Neural progenitor cell (in vitro differentiated cells): ENCODE measurements around the gene WDPCP. TPM values are rescaled to one million over a fixed set of nuclear protein-coding genes. Genes with fewer than 3 reads are reported as not detected.

ENCODE experiments used
- DNase-seq: peaks from one replicate; pipeline ENCODE4 v3.0.0-alpha.2; 2016; ENCODE audit warnings: low spot score
- H2AFZ ChIP-seq: fragments of 200-600 bp; sonication (generic); replicated peaks from 2 replicates; pipeline ENCODE4 v1.6.1; 2016; ENCODE audit warnings: antibody characterized with exemption
- H3F3A ChIP-seq: fragments of 200-600 bp; sonication (generic); 2 replicates; pipeline ENCODE4 v1.6.1; 2016; ENCODE audit warnings: antibody characterized with exemption, low read depth
- H3K27ac ChIP-seq: fragments of 200-600 bp; sonication (generic); 2 replicates; pipeline ENCODE4 v1.5.1; 2016; ENCODE audit warnings: mild to moderate bottlenecking
- H3K27me3 ChIP-seq: fragments of 200-600 bp; sonication (generic); 2 replicates; pipeline ENCODE4 v1.6.1; 2016; ENCODE audit warnings: mild to moderate bottlenecking, moderate library complexity
- H3K36me3 ChIP-seq: fragments of 200-600 bp; sonication (generic); 2 replicates; pipeline ENCODE4 v1.5.1; 2016
- H3K4me1 ChIP-seq: fragments of 200-600 bp; sonication (generic); 2 replicates; pipeline ENCODE4 v1.6.1; 2016; ENCODE audit warnings: mixed run types
- H3K4me2 ChIP-seq: fragments of 200-600 bp; sonication (generic); 2 replicates; pipeline ENCODE4 v1.6.1; 2016
- H3K4me3 ChIP-seq: fragments of 200-600 bp; sonication (generic); 2 replicates; pipeline ENCODE4 v1.5.1; 2016
- H3K79me2 ChIP-seq: fragments of 200-600 bp; sonication (generic); 2 replicates; pipeline ENCODE4 v1.6.1; 2016; ENCODE audit warnings: low read depth
- H3K9ac ChIP-seq: fragments of 200-600 bp; sonication (generic); 2 replicates; pipeline ENCODE4 v1.6.1; 2016
- H3K9me3 ChIP-seq: fragments of 200-600 bp; sonication (generic); 2 replicates; pipeline ENCODE4 v1.5.1; 2016; ENCODE audit warnings: low read depth
- H4K20me1 ChIP-seq: fragments of 200-600 bp; sonication (generic); 2 replicates; pipeline ENCODE4 v1.6.1; 2016; ENCODE audit warnings: low read depth
- H3K27ac Mint-ChIP-seq: 3 replicates; pipeline ENCODE4 v1.8.0; 2021; ENCODE audit warnings: mixed read lengths
- H3K27me3 Mint-ChIP-seq: 2 replicates; pipeline ENCODE4 v1.8.0; 2022; ENCODE audit warnings: low read depth, mild to moderate bottlenecking, inconsistent platforms, moderate library complexity, mixed read lengths; ENCODE audit not compliant: insufficient read depth
- H3K36me3 Mint-ChIP-seq: 3 replicates; pipeline ENCODE4 v1.8.0; 2021; ENCODE audit warnings: mixed read lengths
- H3K4me1 Mint-ChIP-seq: 3 replicates; pipeline ENCODE4 v1.8.0; 2021; ENCODE audit warnings: mixed read lengths
- H3K4me3 Mint-ChIP-seq: 3 replicates; pipeline ENCODE4 v1.8.0; 2021; ENCODE audit warnings: mild to moderate bottlenecking, moderate library complexity, mixed read lengths
- H3K9me3 Mint-ChIP-seq: 3 replicates; pipeline ENCODE4 v1.8.0; 2020; ENCODE audit warnings: mixed read lengths
- CTCF ChIP-seq: fragments of 200-600 bp; sonication (generic); IDR thresholded peaks from 2 replicates; pipeline ENCODE4 v1.5.1; 2017; ENCODE audit warnings: antibody characterized with exemption, mild to moderate bottlenecking
- EZH2 ChIP-seq: fragments of 200-600 bp; sonication (generic); IDR thresholded peaks from 2 replicates; pipeline ENCODE4 v1.6.1; 2017; ENCODE audit warnings: antibody characterized with exemption, mild to moderate bottlenecking, moderate library complexity
- EZH2phosphoT487 ChIP-seq: fragments of 200-600 bp; sonication (generic); IDR thresholded peaks from 2 replicates; pipeline ENCODE4 v1.6.1; 2017; ENCODE audit warnings: antibody characterized with exemption
- total RNA-seq: library from RNA; depleted of rRNA; stranded (reverse); fragments of >200 nt; gene quantifications from 2 replicates; pipeline ENCODE4 v1.2.3, GENCODE V29; 2015; ENCODE audit warnings: low replicate concordance

WDPCP gene
- total RNA-seq, 1 donor from 2014 or later: 11.4 TPM

GRCh38 chr2:63399156-63399555 lies 189.1 kb downstream of the WDPCP start:
- Histone ChIP-seq H3K9ac (no peak overlapping the region), H3K4me3 (no peak overlapping the region), H3F3A (peaks cover 4% of the 10 kb centered on the region), H3K36me3 (no peaks in the 10 kb centered on the region), H4K20me1 (no peaks in the 10 kb centered on the region), H3K27me3 (no peaks in the 10 kb centered on the region), H3K4me2 (peak overlapping the region; percentile 38), H2AFZ (no peak overlapping the region), H3K79me2 (no peaks in the 10 kb centered on the region), H3K27ac (peak overlapping the region; percentile 55), H3K9me3 (no peaks in the 10 kb centered on the region), H3K4me1 (peaks cover 9% of the 10 kb centered on the region)
- DNase-seq: peak; percentile 53
- peaks cover 3% of the 10 kb centered on the region for H3K27me3 Mint-ChIP-seq
- H3K36me3 Mint-ChIP-seq: peaks cover 3% of the 10 kb centered on the region
- TF ChIP-seq CTCF: no peak
- no peak for TF ChIP-seq EZH2
- TF ChIP-seq EZH2phosphoT487: peak; percentile 44
- H3K27ac Mint-ChIP-seq: no peak overlapping the region
- H3K9me3 Mint-ChIP-seq: no peaks in the 10 kb centered on the region
- no peak overlapping the region for H3K4me3 Mint-ChIP-seq
- H3K4me1 Mint-ChIP-seq: no peaks in the 10 kb centered on the region

- H3K36me3 Mint-ChIP-seq: no peaks in the 10 kb centered on the region
- Histone ChIP-seq H2AFZ (no peak overlapping the region), H3F3A (no peaks in the 10 kb centered on the region), H3K4me1 (no peaks in the 10 kb centered on the region), H3K27me3 (no peaks in the 10 kb centered on the region), H3K4me2 (no peak overlapping the region), H3K4me3 (no peak overlapping the region), H3K9me3 (no peaks in the 10 kb centered on the region), H3K36me3 (no peaks in the 10 kb centered on the region), H3K27ac (no peak overlapping the region), H3K79me2 (no peaks in the 10 kb centered on the region), H4K20me1 (no peaks in the 10 kb centered on the region), H3K9ac (no peak overlapping the region)
- H3K9me3 Mint-ChIP-seq: no peaks in the 10 kb centered on the region
- no peak for DNase-seq
- no peaks in the 10 kb centered on the region for H3K27me3 Mint-ChIP-seq
- H3K4me1 Mint-ChIP-seq: no peaks in the 10 kb centered on the region
- H3K4me3 Mint-ChIP-seq: no peak overlapping the region
- no peak overlapping the region for H3K27ac Mint-ChIP-seq
- TF ChIP-seq CTCF (no peak), EZH2phosphoT487 (no peak), EZH2 (no peak)
These were observed 208.8 kb downstream of the WDPCP start for GRCh38 chr2:63379451-63379850.

- Mint-ChIP-seq H3K9me3 (no peaks in the 10 kb centered on the region), H3K27ac (no peak overlapping the region), H3K36me3 (peaks cover under 1% of the 10 kb centered on the region), H3K4me3 (no peak overlapping the region), H3K4me1 (no peaks in the 10 kb centered on the region), H3K27me3 (no peaks in the 10 kb centered on the region)
- Histone ChIP-seq H3K4me3 (no peak overlapping the region), H3K4me1 (no peaks in the 10 kb centered on the region), H3K27ac (no peak overlapping the region), H3K9me3 (no peaks in the 10 kb centered on the region), H3K79me2 (no peaks in the 10 kb centered on the region), H4K20me1 (no peaks in the 10 kb centered on the region), H3F3A (no peaks in the 10 kb centered on the region), H2AFZ (no peak overlapping the region), H3K27me3 (no peaks in the 10 kb centered on the region), H3K36me3 (no peaks in the 10 kb centered on the region), H3K9ac (no peak overlapping the region), H3K4me2 (no peak overlapping the region)
- TF ChIP-seq CTCF (no peak), EZH2phosphoT487 (no peak), EZH2 (no peak)
- DNase-seq: no peak
These were observed 209.7 kb downstream of the WDPCP start for GRCh38 chr2:63378589-63378988.

- Histone ChIP-seq H3K36me3 (no peaks in the 10 kb centered on the region), H3K4me1 (no peaks in the 10 kb centered on the region), H3F3A (no peaks in the 10 kb centered on the region), H3K27me3 (no peaks in the 10 kb centered on the region), H2AFZ (no peak overlapping the region), H3K4me2 (no peak overlapping the region), H3K9ac (no peak overlapping the region), H3K79me2 (no peaks in the 10 kb centered on the region), H4K20me1 (no peaks in the 10 kb centered on the region), H3K27ac (no peak overlapping the region), H3K4me3 (no peak overlapping the region), H3K9me3 (no peaks in the 10 kb centered on the region)
- Mint-ChIP-seq H3K4me1 (no peaks in the 10 kb centered on the region), H3K27me3 (no peaks in the 10 kb centered on the region), H3K4me3 (no peak overlapping the region), H3K36me3 (peaks cover 2% of the 10 kb centered on the region), H3K9me3 (no peaks in the 10 kb centered on the region), H3K27ac (no peak overlapping the region)
- no peak for DNase-seq
- TF ChIP-seq EZH2 (no peak), CTCF (no peak), EZH2phosphoT487 (no peak)
These were observed 213.9 kb downstream of the WDPCP start for GRCh38 chr2:63374341-63374740.
